IMR-90 (cell line): ENCODE data around the gene CD69. TPM values are rescaled to one million over a fixed set of nuclear protein-coding genes. Genes with fewer than 3 reads are reported as not detected.

Experiments
- ATAC-seq: fragments of 200-7000 bp; cut with Tn5 transposase; 2 replicates; pipeline ENCODE4 v1.9.1; 2020; ENCODE audit warnings: low read depth, mild to moderate bottlenecking, moderate library complexity
- BruUV-seq: library from RNA; stranded (reverse); fragments of 400-500 nt; replicated peaks from 2 replicates; lab custom pipeline; 2021; lab: Mats Ljungman, UMichigan
- CTCF ChIA-PET: fragments of 300-600 bp; formaldehyde crosslinking; extraction: SDS; loops from one replicate; lab custom pipeline; 2021; ENCODE audit warnings: antibody characterized with exemption; lab: Yijun Ruan, JAX
- POLR2A ChIA-PET: fragments of 300-600 bp; sonication (Branson Sonifier 250); formaldehyde crosslinking; loops from one replicate; lab custom pipeline; 2022; ENCODE audit warnings: antibody characterized with exemption; ENCODE audit not compliant: unreplicated experiment; lab: Charles Lee
- DNase-seq: peaks from one replicate; pipeline ENCODE4 v3.0.0; 2013
- H2AFZ ChIP-seq: replicated peaks from 2 replicates; pipeline ENCODE3; 2013; ENCODE audit warnings: low read length, mild to moderate bottlenecking; ENCODE audit not compliant: poor library complexity
- H2AK5ac ChIP-seq: 2 replicates; pipeline ENCODE4 v1.6.1; 2013; ENCODE audit warnings: low read depth, low read length, inconsistent platforms
- H2AK9ac ChIP-seq: replicated peaks from 2 replicates; pipeline ENCODE3; 2013; ENCODE audit warnings: mild to moderate bottlenecking, low read depth, low read length, moderate library complexity; ENCODE audit not compliant: poor library complexity
- H2BK120ac ChIP-seq: 2 replicates; pipeline ENCODE4 v1.6.1; 2013; ENCODE audit warnings: low read depth, low read length, inconsistent platforms
- H2BK15ac ChIP-seq: 3 replicates; pipeline ENCODE4 v1.6.1; 2013; ENCODE audit warnings: low read depth, low read length, inconsistent platforms
- H2BK20ac ChIP-seq: 2 replicates; pipeline ENCODE4 v1.6.1; 2013; ENCODE audit warnings: low read depth, mild to moderate bottlenecking, inconsistent platforms, low read length, moderate library complexity
- H2BK5ac ChIP-seq: 2 replicates; pipeline ENCODE4 v1.6.1; 2013; ENCODE audit warnings: mild to moderate bottlenecking, low read depth, low read length, inconsistent platforms; ENCODE audit not compliant: poor library complexity, severe bottlenecking
- H3K14ac ChIP-seq: replicated peaks from 2 replicates; pipeline ENCODE4 v1.6.1; 2013; ENCODE audit warnings: low read depth, low read length, inconsistent platforms
- H3K18ac ChIP-seq: 2 replicates; pipeline ENCODE4 v1.6.1; 2013; ENCODE audit warnings: low read depth, low read length, control low read depth
- H3K23ac ChIP-seq: 2 replicates; pipeline ENCODE4 v1.6.1; 2013; ENCODE audit warnings: low read depth, low read length, inconsistent platforms
- H3K27ac ChIP-seq: 2 replicates; pipeline ENCODE4 v1.5.1; 2013; ENCODE audit warnings: mild to moderate bottlenecking, control low read depth, low read length; ENCODE audit not compliant: insufficient read depth
- H3K27me3 ChIP-seq: 2 replicates; pipeline ENCODE4 v1.6.1; 2013; ENCODE audit warnings: low read length; ENCODE audit not compliant: control insufficient read depth, insufficient read depth
- H3K36me3 ChIP-seq: 2 replicates; pipeline ENCODE4 v1.6.1; 2013; ENCODE audit warnings: low read length, mixed read lengths; ENCODE audit not compliant: control insufficient read depth, insufficient read depth
- H3K4ac ChIP-seq: 2 replicates; pipeline ENCODE4 v1.6.1; 2013; ENCODE audit warnings: low read depth, low read length, inconsistent platforms
- H3K4me1 ChIP-seq: 2 replicates; pipeline ENCODE4 v1.6.1; 2013; ENCODE audit warnings: low read length, mixed read lengths; ENCODE audit not compliant: control insufficient read depth, insufficient read depth
- H3K4me2 ChIP-seq: 2 replicates; pipeline ENCODE4 v1.6.1; 2013; ENCODE audit warnings: low read depth, mild to moderate bottlenecking, control low read depth, low read length, moderate library complexity
- H3K4me3 ChIP-seq: 2 replicates; pipeline ENCODE4 v1.5.1; 2013; ENCODE audit warnings: low read depth, mild to moderate bottlenecking, control low read depth, low read length, moderate library complexity; ENCODE audit not compliant: insufficient read depth
- H3K56ac ChIP-seq: 2 replicates; pipeline ENCODE4 v1.6.1; 2013; ENCODE audit warnings: low read length, inconsistent platforms; ENCODE audit not compliant: insufficient read depth; ENCODE audit errors: extremely low read depth
- H3K79me1 ChIP-seq, 2 experiments: 2 replicates each; pipeline ENCODE4 v1.6.1; 2013; ENCODE audit warnings: low read length in 2 of 2, inconsistent platforms in 1 of 2, low read depth in 1 of 2
- H3K9ac ChIP-seq: 2 replicates; pipeline ENCODE4 v1.6.1; 2013; ENCODE audit warnings: low read depth, low read length, control low read depth
- H3K9me1 ChIP-seq: 2 replicates; pipeline ENCODE4 v1.6.1; 2013; ENCODE audit warnings: low read length, inconsistent platforms; ENCODE audit not compliant: insufficient read depth
- H3K9me3 ChIP-seq: 2 replicates; pipeline ENCODE4 v1.6.1; 2013; ENCODE audit warnings: low read length; ENCODE audit not compliant: control insufficient read depth, insufficient read depth
- H4K20me1 ChIP-seq: 2 replicates; pipeline ENCODE4 v1.6.1; 2013; ENCODE audit warnings: low read length, inconsistent platforms; ENCODE audit not compliant: insufficient read depth
- H4K5ac ChIP-seq: 2 replicates; pipeline ENCODE4 v1.6.1; 2013; ENCODE audit warnings: mild to moderate bottlenecking, low read depth, low read length, control low read depth
- H4K8ac ChIP-seq, 2 experiments: 2 replicates each; pipeline ENCODE4 v1.6.1; 2013; ENCODE audit warnings: low read depth in 2 of 2, low read length in 2 of 2, control low read depth in 1 of 2, inconsistent platforms in 1 of 2
- H4K91ac ChIP-seq: 2 replicates; pipeline ENCODE4 v1.6.1; 2013; ENCODE audit warnings: low read depth, low read length, inconsistent platforms; ENCODE audit not compliant: insufficient read depth
- BHLHE40 ChIP-seq: fragments of 150-350 bp; IDR thresholded peaks from 2 replicates; pipeline ENCODE4 v1.6.1; 2016; ENCODE audit warnings: mild to moderate bottlenecking, low read depth, low read length
- MXI1 ChIP-seq: IDR thresholded peaks from 2 replicates; pipeline ENCODE4 v1.6.1; 2012; ENCODE audit warnings: low read depth, mild to moderate bottlenecking, low read length, moderate library complexity, borderline replicate concordance
- NFE2L2 ChIP-seq: fragments of 150-350 bp; IDR thresholded peaks from 2 replicates; pipeline ENCODE4 v1.6.1; 2016; ENCODE audit warnings: low read depth, mild to moderate bottlenecking, low read length
- RAD21 ChIP-seq: IDR thresholded peaks from 2 replicates; pipeline ENCODE4 v1.6.1; 2012; ENCODE audit warnings: low read length, improper control_type of control experiment
- RCOR1 ChIP-seq: IDR thresholded peaks from 2 replicates; pipeline ENCODE4 v1.6.1; 2012; ENCODE audit warnings: mild to moderate bottlenecking, low read length, improper control_type of control experiment; ENCODE audit not compliant: insufficient replicate concordance
- WGBS, 2 experiments: methylation state at CpG; one replicate each; pipeline versions ENCODE4 v1.1.5 to v1.1.7; 2013; ENCODE audit warnings: missing lambda C conversion rate in 2 of 2; ENCODE audit not compliant: insufficient read length in 1 of 2; ENCODE audit errors: extremely low coverage in 2 of 2; 5-methylcytosine and 5-hydroxymethylcytosine counted together
- dilution Hi-C: fragments of 300-500 bp; cut with HindIII; formaldehyde crosslinking; loops from one replicate; pipeline ENCODE4 v1.14.3; 2018; ENCODE audit warnings: low sequenced_read_pairs; ENCODE audit not compliant: unreplicated experiment
- in situ Hi-C: fragments of 300-500 bp; cut with MboI; formaldehyde crosslinking; loops from 3 replicates; pipeline ENCODE4 v1.14.3; 2019; ENCODE audit warnings: low sequenced_read_pairs, inconsistent platforms, mixed read lengths
- intact Hi-C: fragments of 100-400 bp; cut with micrococcal nuclease; formaldehyde crosslinking; loops from 2 replicates; pipeline ENCODE4 v1.10.0; 2022
- polyA plus RNA-seq, 3 experiments: library from polyadenylated mRNA; depleted of rRNA; stranded (reverse); fragments of >200 nt; gene quantifications; 2 replicates each; pipeline ENCODE4 v1.2.3, GENCODE V29; 2012; ENCODE audit warnings: low replicate concordance in 1 of 3
- total RNA-seq: library from RNA; depleted of rRNA; stranded (reverse); fragments of >200 nt; gene quantifications from 2 replicates; pipeline ENCODE4 v1.2.3, GENCODE V29; 2012

The CD69 gene
- total and polyA plus RNA-seq, 2 of the 4 experiments (the other 2 are of a cell fraction), result not detected

- H2AFZ ChIP-seq, result no peak overlapping the region
- no peak overlapping the region for H3K4me2 ChIP-seq
- H2BK20ac ChIP-seq, result no peak overlapping the region
- no peaks in the 10 kb centered on the region for H3K27me3 ChIP-seq
- H3K18ac ChIP-seq, result no peak overlapping the region
- no peak overlapping the region for H2AK5ac ChIP-seq
- no peaks in the 10 kb centered on the region for H4K20me1 ChIP-seq
- H3K4ac ChIP-seq, result no peak overlapping the region
- in situ Hi-C loops (no loop called here), intact Hi-C loops (no loop called here), dilution Hi-C loops (no loop called here)
- no peak overlapping the region for H4K5ac ChIP-seq
- ChIA-PET CTCF (no interaction called here), POLR2A (no interaction called here)
- H4K91ac ChIP-seq, result no peak overlapping the region
- 70% methylated on average over 2 of the region's 5 CpGs; no CpG with 5 or more reads in 1 of the 2 experiments for whole genome bisulfite sequencing, 2 experiments
- no peak overlapping the region for H2BK120ac ChIP-seq
- H3K4me1 ChIP-seq, result no peaks in the 10 kb centered on the region
- H2BK15ac ChIP-seq, result no peak overlapping the region
- H3K79me1 ChIP-seq, result no peaks in the 10 kb centered on the region
- ATAC-seq (no peak), DNase-seq (no peak)
- no peak overlapping the region for H4K8ac ChIP-seq
- H3K27ac ChIP-seq, result no peak overlapping the region
- H3K9ac ChIP-seq, result no peak overlapping the region
- no peaks in the 10 kb centered on the region for H3K36me3 ChIP-seq
- H3K4me3 ChIP-seq, result no peak overlapping the region
- BruUV-seq, result no TSS peak
- H3K9me3 ChIP-seq, result no peaks in the 10 kb centered on the region
- no peak overlapping the region for H2AK9ac ChIP-seq
- no peaks in the 10 kb centered on the region for H3K9me1 ChIP-seq
- H3K23ac ChIP-seq, result no peak overlapping the region
- no peak overlapping the region for H3K56ac ChIP-seq
- H2BK5ac ChIP-seq, result no peak overlapping the region
- H3K14ac ChIP-seq, result no peak overlapping the region
- TF ChIP-seq RAD21 (no peak), MXI1 (no peak), RCOR1 (no peak), BHLHE40 (no peak), NFE2L2 (no peak)
Measured at GRCh38 chr12:9762369-9762768, 1.7 kb upstream of the CD69 start.
